Activated CD8-positive, alpha-beta memory T cell treated with anti-CD3 and anti-CD28 coated beads for 36 hours (primary cell): ENCODE measurements around the gene C9orf57. TPM values are rescaled to one million over a fixed set of nuclear protein-coding genes. Genes with fewer than 3 reads are reported as not detected.
"Not testable (repeated sequence)": the region's sequence is repeated elsewhere in the genome, so short reads cannot be mapped to it uniquely, and the experiment has no call there.

Experiments
- CTCF ChIA-PET: fragments of 350-600 bp; sonication (Branson Sonifier 250); formaldehyde crosslinking; loops from one replicate; lab custom pipeline; 2021; ENCODE audit warnings: antibody characterized with exemption; lab: Charles Lee
- POLR2A ChIA-PET: fragments of 350-600 bp; sonication (Branson Sonifier 250); formaldehyde crosslinking; loops from one replicate; lab custom pipeline; 2021; ENCODE audit warnings: antibody characterized with exemption; lab: Charles Lee
- total RNA-seq, 2 experiments: library from RNA; stranded (reverse); gene quantifications; one replicate each; pipeline ENCODE4 v1.2.3, GENCODE V29; 2021

Gene C9orf57
- total RNA-seq, 2 experiments from 2014 or later = not detected

GRCh38 chr9:72037571-72037970, 22.8 kb downstream of the C9orf57 start:
- POLR2A ChIA-PET = no interaction called here

DNA sequence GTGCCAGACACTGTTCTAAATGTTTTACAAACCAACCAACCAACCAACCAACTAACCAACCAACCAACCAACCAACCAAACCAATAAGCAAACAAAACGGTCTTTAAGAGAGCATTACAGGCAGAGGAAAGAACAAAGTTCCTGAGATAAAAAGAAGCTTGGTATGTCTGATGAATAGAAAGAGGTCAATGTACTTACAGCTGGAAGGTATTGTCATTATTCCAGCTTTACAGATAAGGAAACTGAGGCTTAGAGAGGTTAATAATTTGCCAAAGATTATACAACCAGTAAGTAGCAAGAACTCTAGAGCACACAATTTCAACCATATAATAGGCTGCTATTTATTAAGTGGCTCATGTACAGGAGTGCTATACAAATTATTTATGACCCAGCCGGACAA, 29.6 kb downstream of the C9orf57 start:
- POLR2A ChIA-PET = no interaction called here
- CTCF ChIA-PET = interaction anchor here (1.4 kb wide), 1 partner anchor 8 kb away, joined by 6 read pairs; no protein-coding TSS in a partner anchor

More at GRCh38 chr9:72037571-72037970, 22.8 kb downstream of the C9orf57 start:
- CTCF ChIA-PET = interaction anchor here (1.3 to 1.6 kb wide), 2 partner anchors 234 to 244 kb away, joined by 3 to 5 read pairs; no protein-coding TSS in a partner anchor

DNA sequence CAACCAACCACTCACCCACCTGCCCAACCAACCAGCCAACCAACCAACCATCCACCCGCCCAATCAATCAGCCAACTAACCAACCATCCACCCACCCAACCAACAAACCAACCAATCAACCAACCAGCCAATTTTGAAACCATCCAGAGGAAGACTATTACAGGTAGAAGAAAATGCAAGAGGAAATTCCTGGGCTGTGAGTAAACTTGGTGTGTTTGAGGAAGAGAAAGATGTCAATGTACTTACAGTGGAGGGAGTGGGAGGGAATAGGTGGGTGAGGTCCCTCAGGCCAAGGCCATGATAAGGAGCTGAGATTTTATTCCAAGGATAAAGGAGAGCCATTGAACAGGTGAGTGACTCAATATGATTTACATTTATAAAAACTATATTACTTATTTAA, 30.4 kb downstream of the C9orf57 start:
- ChIA-PET CTCF (interaction anchor here (1.4 kb wide), 1 partner anchor 9 kb away, joined by 6 read pairs; no protein-coding TSS in a partner anchor), POLR2A (no interaction called here)

- CTCF ChIA-PET = interaction anchor here (0.7 to 4.1 kb wide), 5 partner anchors 13 to 222 kb away, joined by 4 to 40 read pairs (median 5); no protein-coding TSS in a partner anchor
- POLR2A ChIA-PET = no interaction called here
Measured at GRCh38 chr9:72025906-72026305, 34.5 kb downstream of the C9orf57 start.

DNA sequence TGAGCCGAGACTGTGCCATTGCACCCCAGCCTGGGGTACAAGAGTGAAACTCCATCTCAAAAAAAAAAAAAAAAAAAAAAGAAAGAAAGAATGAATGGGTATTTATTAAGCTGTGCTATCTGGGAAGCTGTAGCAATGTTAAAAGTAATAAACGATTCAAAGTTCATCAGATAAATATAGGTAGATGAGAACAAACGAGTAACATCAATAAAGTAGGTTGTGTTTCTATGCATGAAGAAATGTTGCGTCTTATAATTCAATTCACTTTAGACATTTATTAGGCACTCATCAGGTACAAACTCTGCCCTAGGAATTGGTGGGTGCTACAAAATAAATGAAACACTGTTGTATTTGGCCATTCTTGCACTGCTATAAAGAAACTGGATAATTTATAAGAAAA, 36.8 kb downstream of the C9orf57 start:
- CTCF ChIA-PET = interaction anchor here (1.0 to 4.1 kb wide), 2 partner anchors 15 to 216 kb away, joined by 3 to 18 read pairs; no protein-coding TSS in a partner anchor
- POLR2A ChIA-PET = no interaction called here

GRCh38 chr9:72022841-72023240, 37.6 kb downstream of the C9orf57 start:
- ChIA-PET POLR2A (no interaction called here), CTCF (interaction anchor here (0.8 to 1.0 kb wide), 2 partner anchors 215 to 565 kb away, joined by 3 read pairs; no protein-coding TSS in a partner anchor)

- ChIA-PET POLR2A (no interaction called here), CTCF (interaction anchor here (0.6 kb wide), 1 partner anchor 1105 kb away, joined by 3 read pairs; no protein-coding TSS in a partner anchor)
Measured at GRCh38 chr9:72013292-72013760, 47.1 kb downstream of the C9orf57 start.

DNA sequence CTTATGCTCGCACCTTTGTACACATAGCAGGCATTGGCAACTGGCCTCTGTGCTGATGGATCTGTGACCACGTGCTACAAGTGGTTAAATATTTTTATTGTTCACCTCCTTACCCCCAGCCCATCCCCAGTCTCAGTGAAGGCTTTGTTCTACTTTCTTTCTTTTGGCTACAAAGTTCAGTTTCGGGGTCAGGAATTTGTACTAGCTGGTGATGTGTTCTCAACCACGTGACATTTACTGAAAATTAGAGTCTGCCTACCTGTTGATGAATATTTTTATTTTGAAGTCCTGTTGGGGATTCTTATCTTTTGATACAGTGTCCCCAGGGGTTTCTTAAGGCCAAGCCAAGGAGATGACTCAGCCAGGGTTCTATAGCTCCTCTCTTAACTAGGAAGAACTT, 47.8 kb downstream of the C9orf57 start:
- ChIA-PET CTCF (interaction anchor here (0.6 kb wide), 1 partner anchor 1106 kb away, joined by 3 read pairs; no protein-coding TSS in a partner anchor), POLR2A (no interaction called here)

DNA sequence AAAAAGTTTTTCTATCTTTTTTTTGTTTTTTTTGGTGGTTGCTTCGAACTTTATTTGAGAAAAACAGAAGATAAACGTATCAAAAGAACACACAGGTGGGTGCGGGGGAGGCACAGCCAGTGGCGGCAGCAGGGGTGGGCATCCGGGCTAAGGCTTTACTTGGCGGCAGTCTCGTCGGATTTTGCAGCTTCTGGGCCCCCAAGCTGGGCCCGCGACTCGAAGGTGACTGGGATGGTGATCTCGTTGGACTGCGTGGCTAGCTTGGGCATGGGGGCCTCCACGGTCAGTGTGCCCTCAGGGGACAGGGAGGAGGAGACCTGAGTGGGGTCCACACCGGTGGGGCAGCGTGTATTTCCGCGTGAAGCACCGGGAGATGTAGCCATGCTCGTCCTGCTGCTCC, 52.7 kb downstream of the C9orf57 start:
- CTCF ChIA-PET, POLR2A ChIA-PET: not testable (repeated sequence)

DNA sequence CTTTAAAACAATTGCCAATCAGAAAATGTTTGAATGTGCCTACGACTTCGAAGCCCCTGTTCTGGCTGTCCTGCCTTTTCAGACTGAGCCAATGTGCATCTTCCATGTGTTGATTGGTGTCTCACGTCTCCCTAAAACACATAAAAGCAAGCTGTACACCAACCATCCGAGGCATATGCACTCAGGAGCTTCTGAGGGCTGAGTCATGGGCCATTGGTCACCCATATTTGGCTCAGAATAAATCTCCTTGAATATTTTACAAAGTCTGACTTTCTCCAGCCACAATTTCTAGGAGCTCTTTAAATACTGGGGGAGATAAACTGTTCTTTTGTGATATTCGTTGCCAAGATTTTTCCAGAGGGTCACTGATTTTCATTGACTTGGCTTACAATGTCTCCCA, 53.9 kb downstream of the C9orf57 start:
- ChIA-PET POLR2A (no interaction called here), CTCF (no interaction called here)

GRCh38 chr9:72005451-72005850, 55.0 kb downstream of the C9orf57 start:
- ChIA-PET CTCF (no interaction called here), POLR2A (no interaction called here)

Other genes with a start within 250 kb of the C9orf57 start
- gene ABHD17B, start 149.4 kb downstream of the C9orf57 start, total RNA-seq = 10 to 100 TPM; 16.4 to 18.1 TPM
- gene C9orf85, start 149.0 kb downstream of the C9orf57 start, total RNA-seq = 10 to 100 TPM; 10.5 to 11.2 TPM
- gene GDA, start 88.8 kb upstream of the C9orf57 start, total RNA-seq = not detected